ENCODE measurements around the gene OR2M2.

GRCh38 chr1:248140846-248141245 is 33.8 kb upstream of the OR2M2 start:
- no peak for TF ChIP-seq HDAC6 (IDR thresholded peaks at IDR 0.05; ENCODE audit: low read depth, low read length)
- TF ChIP-seq ZNF33A (CRISPR knock-in tag; IDR thresholded peaks at IDR 0.05; ENCODE audit: borderline replicate concordance): no peak
- TF ChIP-seq ZFP36 (IDR thresholded peaks at IDR 0.05; ENCODE audit: borderline replicate concordance, low read depth, low read length, partially characterized antibody): no peak
- no peak for TF ChIP-seq NFIC (IDR thresholded peaks at IDR 0.05; ENCODE audit: low read length)
- no peak for TF ChIP-seq YY1 (IDR thresholded peaks at IDR 0.05; ENCODE audit: insufficient read depth, insufficient replicate concordance, low read depth, low read length)
- no peak for TF ChIP-seq ZNF781 (CRISPR knock-in tag; IDR thresholded peaks at IDR 0.05; ENCODE audit: borderline replicate concordance, not compliant biosample characterization)

Measured in HepG2 (cell line).